Stomach (tissue), 9 donors: Measurements from ENCODE around the gene SLC24A4. TPM values are rescaled to one million over a fixed set of nuclear protein-coding genes. Genes with fewer than 3 reads are reported as not detected.
A peak's percentile ranks its signal among the peaks of the same experiment; 100 is the strongest.

Source experiments
- DNase-seq, 2 donors: peaks; one replicate each; pipeline versions ENCODE4 v3.0.0 to v3.0.0-alpha.2; 2013 to 2019
- H3K27ac ChIP-seq, 5 donors: fragments of 200-600 bp in 4 of 5; sonication (generic) in 4 of 5; one replicate each; pipeline ENCODE4 v1.5.1; 2013 to 2019; ENCODE audit warnings: mild to moderate bottlenecking in 1 of 5, moderate library complexity in 1 of 5
- H3K27me3 ChIP-seq, 3 donors: fragments of 200-600 bp; sonication (generic); one replicate each; pipeline ENCODE4 v1.5.1; 2017 to 2019; ENCODE audit warnings: mixed run types in 1 of 3
- H3K36me3 ChIP-seq, 4 donors: fragments of 200-600 bp; sonication (generic); 1 replicate in 3 of 4; 2 replicates in 1 of 4; pipeline ENCODE4 v1.5.1; 2016 to 2019
- H3K4me1 ChIP-seq, 4 donors: fragments of 200-600 bp; sonication (generic); one replicate each; pipeline ENCODE4 v1.5.1; 2016 to 2019
- H3K4me3 ChIP-seq, 4 donors: fragments of 200-600 bp; sonication (generic) in 3 of 4; one replicate each; pipeline ENCODE4 v1.5.1; 2016 to 2019; ENCODE audit warnings: mild to moderate bottlenecking in 1 of 4
- H3K9me3 ChIP-seq, 4 donors: fragments of 200-600 bp; sonication (generic); one replicate each; pipeline ENCODE4 v1.5.1; 2016 to 2019
- CTCF ChIP-seq, 7 experiments: fragments of 450-650 bp in 4 of 7; fragments of 200-600 bp in 3 of 7; sonication (generic) in 3 of 7; IDR thresholded peaks; one replicate each; pipeline ENCODE4 v1.5.1; 2016 to 2019; ENCODE audit warnings: antibody characterized with exemption in 7 of 7, control low read depth in 2 of 7, mild to moderate bottlenecking in 1 of 7
- EP300 ChIP-seq: sonication (generic); formaldehyde crosslinking; IDR thresholded peaks from one replicate; pipeline ENCODE4 v1.6.1; 2017; ENCODE audit warnings: antibody characterized with exemption
- POLR2A ChIP-seq, 4 donors: fragments of 450-650 bp; IDR thresholded peaks; one replicate each; pipeline ENCODE4 v1.6.1; 2016; ENCODE audit warnings: antibody characterized with exemption in 4 of 4, control low read depth in 2 of 4, mild to moderate bottlenecking in 1 of 4, moderate library complexity in 1 of 4
- POLR2AphosphoS5 ChIP-seq, 3 donors: sonication (generic); formaldehyde crosslinking; IDR thresholded peaks; one replicate each; pipeline ENCODE4 v1.6.1; 2016; ENCODE audit warnings: antibody characterized with exemption in 3 of 3
- WGBS, 5 donors: extraction: QIAGEN DNeasy Blood & Tissue Kit in 3 of 5; methylation state at CpG; one replicate each; pipeline versions ENCODE4 v1.1.5 to v1.1.7; 2013 to 2018; 5-methylcytosine and 5-hydroxymethylcytosine counted together
- intact Hi-C: fragments of 100-400 bp; cut with DNase I; formaldehyde crosslinking; loops from one replicate; pipeline ENCODE4 v1.15.1; 2023; ENCODE audit warnings: low total_unique reads
- polyA plus RNA-seq, 3 donors: library from polyadenylated mRNA; stranded (reverse); fragments of 200-250 nt; gene quantifications; one replicate each; pipeline ENCODE4 v1.2.3, GENCODE V29; 2013
- total RNA-seq, 5 donors: library from RNA; depleted of rRNA; stranded (reverse); fragments of >200 nt; gene quantifications; one replicate each; pipeline versions ENCODE4 v1.1.0 to v1.2.3, GENCODE V29; 2014 to 2016
- donor health status: healthy with polysubstance abuse.
- donor health status: Bipolar disorder and iron deficiency.
- donor health status: healthy.

The SLC24A4 gene
- total and polyA plus RNA-seq, 8 donors = 0.08 to 0.92 (median 0.38) TPM; not detected in 4

- no peak overlapping the region for H3K27ac ChIP-seq
- intact Hi-C loops = no loop called here
- TF ChIP-seq POLR2AphosphoS5 (IDR thresholded peaks at IDR 0.05) = no peak
- TF ChIP-seq EP300 = no peak
- TF ChIP-seq CTCF (IDR thresholded peaks at IDR 0.05) = no peak
- no peak for TF ChIP-seq POLR2A (IDR thresholded peaks at IDR 0.05)
- no peaks in the 10 kb centered on the region for H3K27me3 ChIP-seq
- no peaks in the 10 kb centered on the region for H3K36me3 ChIP-seq
- H3K4me3 ChIP-seq = no peak overlapping the region
- peaks cover 0 to 6% (median 2%) of the 10 kb centered on the region in 4 donors for H3K4me1 ChIP-seq
- peak in 1 of 2 donors; percentile 13 for DNase-seq
- H3K9me3 ChIP-seq = no peaks in the 10 kb centered on the region
- WGBS, 5 donors = 84 to 94% (median 89%) methylated on average over 5 to 8 of the region's 8 CpGs
Observed at GRCh38 chr14:92453691-92454090, 130.7 kb downstream of the SLC24A4 start.

- H3K4me3 ChIP-seq = no peak overlapping the region
- no peak overlapping the region for H3K27ac ChIP-seq
- no peak for DNase-seq
- no peaks in the 10 kb centered on the region for H3K27me3 ChIP-seq
- intact Hi-C loops = no loop called here
- H3K36me3 ChIP-seq = no peaks in the 10 kb centered on the region
- 93 to 98% (median 96%) methylated on average over 2 of the region's 2 CpGs for WGBS, 5 donors
- no peak for TF ChIP-seq CTCF (IDR thresholded peaks at IDR 0.05)
- TF ChIP-seq EP300 = no peak
- no peak for TF ChIP-seq POLR2AphosphoS5 (IDR thresholded peaks at IDR 0.05)
- no peak for TF ChIP-seq POLR2A (IDR thresholded peaks at IDR 0.05)
- no peaks in the 10 kb centered on the region for H3K9me3 ChIP-seq
- H3K4me1 ChIP-seq = peaks cover 0 to 10% (median 3%) of the 10 kb centered on the region in 4 donors
Observed at GRCh38 chr14:92455231-92455630, 132.3 kb downstream of the SLC24A4 start.

- DNase-seq = peak; percentile 31 to 84
- Histone ChIP-seq H3K9me3 (no peaks in the 10 kb centered on the region), H3K27me3 (peaks cover 0 to 5% (median 0%) of the 10 kb centered on the region in 3 donors), H3K27ac (no peak overlapping the region), H3K4me1 (peaks cover 0 to 21% (median 3%) of the 10 kb centered on the region in 4 donors), H3K4me3 (no peak overlapping the region), H3K36me3 (no peaks in the 10 kb centered on the region)
- 63 to 68% (median 66%) methylated on average over 16 to 23 of the region's 23 CpGs for WGBS, 5 donors
- intact Hi-C loops = no loop called here
- TF ChIP-seq POLR2A (IDR thresholded peaks at IDR 0.05) (no peak), CTCF (IDR thresholded peaks at IDR 0.05) (peak in 4 of 7 experiments; percentile 18 to 50 (median 44))
Observed at GRCh38 chr14:92456215-92457015, 133.4 kb downstream of the SLC24A4 start.

GRCh38 chr14:92457016-92457565 is 134.1 kb downstream of the SLC24A4 start:
- H3K4me3 ChIP-seq = no peak overlapping the region

More at GRCh38 chr14:92457016-92457565, 134.1 kb downstream of the SLC24A4 start:
- no peak for DNase-seq
- no peak overlapping the region for H3K27ac ChIP-seq
- 79 to 90% (median 83%) methylated on average over 5 of the region's 5 CpGs for WGBS, 5 donors
- no peaks in the 10 kb centered on the region for H3K36me3 ChIP-seq
- no peaks in the 10 kb centered on the region for H3K9me3 ChIP-seq
- intact Hi-C loops = no loop called here
- TF ChIP-seq EP300 = no peak
- no peak for TF ChIP-seq POLR2A (IDR thresholded peaks at IDR 0.05)
- TF ChIP-seq POLR2AphosphoS5 (IDR thresholded peaks at IDR 0.05) = no peak
- TF ChIP-seq CTCF (IDR thresholded peaks at IDR 0.05) = peak in 1 of 7 experiments; percentile 2
- peaks cover 0 to 26% (median 3%) of the 10 kb centered on the region in 4 donors for H3K4me1 ChIP-seq
- H3K27me3 ChIP-seq = peaks cover 0 to 5% (median 0%) of the 10 kb centered on the region in 3 donors
